ENCODE measurements around the gene RWDD4.

DNA sequence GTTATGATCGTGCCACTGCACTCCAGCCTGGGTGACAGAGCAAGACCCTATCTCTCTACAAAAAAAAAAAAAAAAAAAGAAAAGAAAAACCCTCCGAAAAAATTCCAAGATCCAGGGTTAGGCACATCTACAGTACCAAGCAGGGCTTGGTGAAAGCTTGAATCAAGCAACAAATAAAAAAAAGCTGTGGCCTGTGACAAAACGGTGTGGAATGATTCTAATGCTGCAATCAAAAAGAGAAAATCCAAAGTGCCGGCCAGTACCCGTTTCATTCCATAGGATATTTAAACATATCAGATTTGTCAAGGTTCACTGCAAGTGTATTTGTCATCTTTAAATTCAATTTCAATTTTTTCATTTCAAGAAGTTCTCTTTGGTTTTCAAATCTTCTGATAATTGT, 20.5 kb downstream of the RWDD4 start:
- TF ChIP-seq, protein P1, sequence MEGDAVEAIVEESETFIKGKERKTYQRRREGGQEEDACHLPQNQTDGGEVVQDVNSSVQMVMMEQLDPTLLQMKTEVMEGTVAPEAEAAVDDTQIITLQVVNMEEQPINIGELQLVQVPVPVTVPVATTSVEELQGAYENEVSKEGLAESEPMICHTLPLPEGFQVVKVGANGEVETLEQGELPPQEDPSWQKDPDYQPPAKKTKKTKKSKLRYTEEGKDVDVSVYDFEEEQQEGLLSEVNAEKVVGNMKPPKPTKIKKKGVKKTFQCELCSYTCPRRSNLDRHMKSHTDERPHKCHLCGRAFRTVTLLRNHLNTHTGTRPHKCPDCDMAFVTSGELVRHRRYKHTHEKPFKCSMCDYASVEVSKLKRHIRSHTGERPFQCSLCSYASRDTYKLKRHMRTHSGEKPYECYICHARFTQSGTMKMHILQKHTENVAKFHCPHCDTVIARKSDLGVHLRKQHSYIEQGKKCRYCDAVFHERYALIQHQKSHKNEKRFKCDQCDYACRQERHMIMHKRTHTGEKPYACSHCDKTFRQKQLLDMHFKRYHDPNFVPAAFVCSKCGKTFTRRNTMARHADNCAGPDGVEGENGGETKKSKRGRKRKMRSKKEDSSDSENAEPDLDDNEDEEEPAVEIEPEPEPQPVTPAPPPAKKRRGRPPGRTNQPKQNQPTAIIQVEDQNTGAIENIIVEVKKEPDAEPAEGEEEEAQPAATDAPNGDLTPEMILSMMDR (IDR thresholded peaks at IDR 0.05 in 4 of 5, conservative IDR thresholded peaks at IDR 0.05 in 1 of 5) = no peak
- no peak for TF ChIP-seq POLR2A (IDR thresholded peaks at IDR 0.05)

Data from gastrocnemius medialis (tissue), 4 donors.